ENCODE data around the gene RYR2.

GRCh38 chr1:237398751-237399150 lies 356.8 kb downstream of the RYR2 start:
- no peak for TF ChIP-seq CTCF (IDR thresholded peaks at IDR 0.05; ENCODE audit: low read depth, low read length)
- no peak for TF ChIP-seq EZH2phosphoT487 (IDR thresholded peaks at IDR 0.05; ENCODE audit: low read depth)

Data from OCI-LY3 (cell line).